AG09319 (cell line): ENCODE measurements around the gene ARF4.

ENCODE experiments used
- DNase-seq: peaks from one replicate; pipeline ENCODE4 v3.0.0-alpha.2; 2010; ENCODE audit warnings: low read depth; ENCODE audit errors: extremely low read depth
- TF ChIP-seq, protein P1 (sequence below): IDR thresholded peaks from 2 replicates; pipeline ENCODE4 v1.5.1; 2011; ENCODE audit warnings: low read depth, mild to moderate bottlenecking, inconsistent platforms, low read length, moderate library complexity

ARF4 gene

DNA sequence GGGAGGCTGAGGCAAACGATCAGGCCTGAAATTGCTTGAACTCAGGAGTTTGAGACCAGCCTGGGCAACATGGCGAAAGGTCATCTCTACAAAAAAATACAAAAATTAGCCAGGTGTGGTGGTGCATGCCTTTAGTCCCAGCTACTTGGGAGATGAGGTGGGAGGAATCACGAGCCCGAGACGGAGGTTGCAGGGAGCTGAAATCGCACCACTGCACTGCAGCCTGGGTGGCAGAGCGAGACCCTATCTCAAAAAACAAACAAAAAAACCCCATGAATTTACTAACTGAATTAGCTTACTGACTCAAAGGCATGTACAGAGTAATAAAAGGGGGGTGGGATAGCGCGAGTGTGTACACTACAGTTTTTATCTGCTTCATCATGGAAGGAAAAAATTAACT lies 19.3 kb downstream of the ARF4 start:
- TF ChIP-seq, protein P1, sequence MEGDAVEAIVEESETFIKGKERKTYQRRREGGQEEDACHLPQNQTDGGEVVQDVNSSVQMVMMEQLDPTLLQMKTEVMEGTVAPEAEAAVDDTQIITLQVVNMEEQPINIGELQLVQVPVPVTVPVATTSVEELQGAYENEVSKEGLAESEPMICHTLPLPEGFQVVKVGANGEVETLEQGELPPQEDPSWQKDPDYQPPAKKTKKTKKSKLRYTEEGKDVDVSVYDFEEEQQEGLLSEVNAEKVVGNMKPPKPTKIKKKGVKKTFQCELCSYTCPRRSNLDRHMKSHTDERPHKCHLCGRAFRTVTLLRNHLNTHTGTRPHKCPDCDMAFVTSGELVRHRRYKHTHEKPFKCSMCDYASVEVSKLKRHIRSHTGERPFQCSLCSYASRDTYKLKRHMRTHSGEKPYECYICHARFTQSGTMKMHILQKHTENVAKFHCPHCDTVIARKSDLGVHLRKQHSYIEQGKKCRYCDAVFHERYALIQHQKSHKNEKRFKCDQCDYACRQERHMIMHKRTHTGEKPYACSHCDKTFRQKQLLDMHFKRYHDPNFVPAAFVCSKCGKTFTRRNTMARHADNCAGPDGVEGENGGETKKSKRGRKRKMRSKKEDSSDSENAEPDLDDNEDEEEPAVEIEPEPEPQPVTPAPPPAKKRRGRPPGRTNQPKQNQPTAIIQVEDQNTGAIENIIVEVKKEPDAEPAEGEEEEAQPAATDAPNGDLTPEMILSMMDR: no peak
- DNase-seq: no peak

DNA sequence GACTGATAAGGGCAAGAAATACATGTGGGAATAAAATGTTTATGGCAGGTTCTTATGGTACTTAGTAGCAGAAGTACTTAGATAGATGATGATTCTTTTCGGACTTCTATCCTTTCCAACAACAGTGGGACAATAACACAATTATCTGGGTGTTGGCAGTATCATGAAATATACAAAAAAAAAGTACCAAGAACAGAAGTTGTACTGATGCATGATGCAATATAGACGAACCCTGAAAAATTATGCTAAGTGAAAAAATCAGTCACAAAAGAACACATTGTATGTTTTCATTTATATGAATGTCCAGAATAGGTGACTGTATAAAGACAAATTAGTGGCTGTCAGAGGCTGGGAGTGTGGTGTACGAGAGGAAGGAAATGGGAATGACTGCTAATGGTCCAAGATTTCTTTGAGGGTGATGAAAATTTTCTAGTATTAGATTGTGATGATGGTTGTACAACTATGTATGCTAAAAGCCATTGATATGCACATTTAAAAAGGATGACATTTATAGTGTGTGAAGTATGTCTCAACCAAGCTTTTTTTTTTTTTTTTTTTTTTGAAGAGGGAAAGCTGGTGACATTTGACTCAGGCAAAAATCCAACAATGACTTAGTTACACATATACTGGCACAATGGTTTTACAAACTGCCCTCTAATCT lies 21.0 kb downstream of the ARF4 start:
- TF ChIP-seq, protein P1: no peak
- DNase-seq: no peak

DNA sequence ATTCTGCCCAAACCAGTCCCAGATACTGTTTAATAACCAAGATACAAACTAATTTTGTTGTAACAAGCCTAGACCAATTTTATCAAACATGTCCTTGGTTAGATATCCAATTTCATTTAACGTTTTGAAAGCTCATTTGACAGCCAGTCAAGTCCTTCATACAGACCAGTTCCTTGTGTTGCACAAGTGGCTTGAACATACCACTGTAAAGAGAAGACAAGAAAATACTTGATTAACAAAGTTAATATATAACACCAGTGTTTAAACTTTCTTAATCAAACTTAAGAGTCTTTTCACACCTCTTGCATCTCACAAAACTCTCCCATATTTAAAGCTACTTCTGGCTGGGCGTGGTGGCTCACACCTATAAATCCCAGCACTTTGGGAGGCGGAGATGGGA lies 25.0 kb downstream of the ARF4 start:
- DNase-seq: no peak
- TF ChIP-seq, protein P1: no peak

DNA sequence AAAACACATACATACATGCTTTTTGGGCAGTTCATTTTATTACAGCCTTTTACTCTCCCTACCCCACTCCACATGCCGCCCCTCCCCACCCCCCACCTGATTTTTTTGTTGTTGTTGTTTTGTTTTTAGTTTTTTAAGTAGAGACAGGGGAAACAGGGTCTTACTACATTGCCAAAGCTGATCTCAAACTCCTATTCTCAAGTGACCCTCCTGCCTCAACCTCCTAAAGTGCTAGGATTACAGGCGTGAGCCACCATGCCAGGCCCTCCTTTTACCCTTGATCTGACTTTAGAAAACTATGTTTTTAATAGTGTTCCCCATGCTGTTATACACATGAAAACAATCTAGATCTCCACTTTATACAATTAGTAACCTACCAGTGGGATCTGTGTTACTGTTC lies 26.3 kb downstream of the ARF4 start:
- TF ChIP-seq, protein P1: no peak
- DNase-seq: no peak

DNA sequence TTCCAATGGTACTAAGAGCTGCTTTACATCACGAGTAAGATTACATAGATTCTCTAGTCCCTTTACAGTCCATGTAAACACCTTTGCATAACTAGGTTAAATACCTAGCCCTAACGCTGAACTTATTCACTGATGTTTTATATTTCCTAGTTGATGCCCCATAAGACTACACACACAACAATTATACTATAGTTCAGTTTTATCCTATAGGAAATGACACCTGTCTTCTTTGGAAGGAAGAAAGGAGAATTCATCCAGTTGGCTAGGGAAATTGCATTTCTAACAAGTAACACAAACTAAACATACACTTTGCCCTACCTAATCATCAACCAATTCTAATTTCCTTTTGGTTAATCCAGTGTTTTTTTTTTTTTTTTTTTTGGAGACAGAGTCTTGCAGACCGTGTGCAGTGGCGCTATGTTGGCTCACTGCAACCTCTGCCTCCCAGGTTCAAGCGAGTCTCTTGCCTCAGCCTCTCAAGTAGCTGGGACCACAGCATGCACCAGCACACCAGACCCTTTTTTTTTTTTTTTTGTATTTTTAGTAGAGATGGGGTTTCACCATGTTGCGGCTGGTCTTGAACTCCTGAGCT lies 27.2 kb downstream of the ARF4 start:
- no peak for DNase-seq
- TF ChIP-seq, protein P1: no peak

DNA sequence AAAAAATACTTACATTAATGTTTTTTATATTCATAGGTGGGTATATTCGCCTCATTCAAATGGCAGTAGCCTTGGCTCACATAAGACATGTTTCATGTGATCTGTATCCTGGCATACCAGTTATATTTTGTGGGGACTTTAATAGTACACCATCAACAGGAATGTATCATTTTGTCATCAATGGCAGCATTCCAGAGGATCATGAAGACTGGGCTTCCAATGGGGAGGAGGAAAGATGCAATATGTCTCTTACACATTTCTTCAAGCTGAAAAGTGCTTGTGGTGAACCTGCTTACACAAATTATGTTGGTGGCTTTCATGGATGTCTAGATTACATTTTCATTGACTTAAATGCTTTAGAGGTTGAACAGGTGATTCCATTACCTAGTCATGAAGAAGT lies 37.6 kb downstream of the ARF4 start:
- TF ChIP-seq, protein P1: no peak
- DNase-seq: no peak

DNA sequence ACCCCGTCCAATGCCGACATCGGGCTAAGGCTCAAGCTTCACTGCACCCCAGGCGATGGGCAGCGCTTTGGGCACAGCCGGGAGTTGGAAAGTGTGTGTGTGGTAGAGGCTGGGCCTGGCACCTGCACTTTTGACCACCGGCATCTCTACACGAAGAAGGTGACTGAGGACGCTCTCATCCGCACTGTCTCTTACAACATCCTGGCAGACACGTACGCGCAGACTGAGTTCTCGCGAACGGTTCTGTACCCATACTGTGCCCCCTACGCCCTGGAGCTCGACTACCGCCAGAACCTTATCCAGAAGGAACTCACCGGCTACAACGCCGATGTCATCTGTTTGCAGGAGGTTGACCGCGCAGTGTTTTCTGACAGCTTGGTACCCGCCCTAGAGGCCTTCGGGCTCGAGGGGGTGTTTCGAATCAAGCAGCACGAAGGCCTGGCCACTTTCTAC lies 40.0 kb downstream of the ARF4 start:
- TF ChIP-seq, protein P1: no peak; the same call in 1 of the 2 replicates
- DNase-seq: no peak
